Stimulated activated naive CD8-positive, alpha-beta T cell treated with anti-CD3 and anti-CD28 coated beads, Interleukin-15, Interleukin-2, amounts not matched to agents 100 ng/mL and 50 ng/mL, for 24 hours (primary cell): Measurements from ENCODE around the gene BCAR3.

Experiments
- H3K27ac Mint-ChIP-seq: one replicate; pipeline ENCODE4 v1.8.0; 2021; ENCODE audit warnings: mild to moderate bottlenecking, mixed read lengths
- H3K27me3 Mint-ChIP-seq: one replicate; pipeline ENCODE4 v1.8.0; 2021; ENCODE audit warnings: mixed read lengths
- H3K36me3 Mint-ChIP-seq: one replicate; pipeline ENCODE4 v1.8.0; 2021; ENCODE audit warnings: low read depth, mixed read lengths
- H3K4me1 Mint-ChIP-seq: one replicate; pipeline ENCODE4 v1.8.0; 2021; ENCODE audit warnings: low read depth, mixed read lengths
- H3K4me3 Mint-ChIP-seq: one replicate; pipeline ENCODE4 v1.8.0; 2021; ENCODE audit warnings: mild to moderate bottlenecking, mixed read lengths
- H3K9me3 Mint-ChIP-seq: one replicate; pipeline ENCODE4 v1.8.0; 2021; ENCODE audit warnings: mixed read lengths

The BCAR3 gene

GRCh38 chr1:93616221-93616995 lies 65.2 kb downstream of the BCAR3 start:
- no peak overlapping the region for H3K4me3 Mint-ChIP-seq
- H3K4me1 Mint-ChIP-seq = peaks cover 38% of the 10 kb centered on the region
- no peaks in the 10 kb centered on the region for H3K36me3 Mint-ChIP-seq
- H3K9me3 Mint-ChIP-seq = no peaks in the 10 kb centered on the region
- peak overlapping the region; percentile 36 for H3K27ac Mint-ChIP-seq
- no peaks in the 10 kb centered on the region for H3K27me3 Mint-ChIP-seq

- Mint-ChIP-seq H3K4me1 (peaks cover 43% of the 10 kb centered on the region), H3K27me3 (no peaks in the 10 kb centered on the region), H3K27ac (peak overlapping the region; percentile 94), H3K36me3 (no peaks in the 10 kb centered on the region), H3K9me3 (no peaks in the 10 kb centered on the region), H3K4me3 (peak overlapping the region; percentile 62)
Observed at GRCh38 chr1:93615582-93616150, 66.0 kb downstream of the BCAR3 start.

GRCh38 chr1:93614986-93615581 lies 66.6 kb downstream of the BCAR3 start:
- peak overlapping the region; percentile 94 for H3K27ac Mint-ChIP-seq
- H3K4me3 Mint-ChIP-seq = peak overlapping the region; percentile 62
- no peaks in the 10 kb centered on the region for H3K9me3 Mint-ChIP-seq
- no peaks in the 10 kb centered on the region for H3K36me3 Mint-ChIP-seq
- H3K27me3 Mint-ChIP-seq = no peaks in the 10 kb centered on the region
- peaks cover 43% of the 10 kb centered on the region for H3K4me1 Mint-ChIP-seq

GRCh38 chr1:93614541-93614940 lies 67.1 kb downstream of the BCAR3 start:
- peaks cover 46% of the 10 kb centered on the region for H3K4me1 Mint-ChIP-seq
- H3K27me3 Mint-ChIP-seq = no peaks in the 10 kb centered on the region
- H3K4me3 Mint-ChIP-seq = no peak overlapping the region
- no peaks in the 10 kb centered on the region for H3K36me3 Mint-ChIP-seq
- H3K27ac Mint-ChIP-seq = no peak overlapping the region
- no peaks in the 10 kb centered on the region for H3K9me3 Mint-ChIP-seq

- H3K4me1 Mint-ChIP-seq = peaks cover 53% of the 10 kb centered on the region
- no peaks in the 10 kb centered on the region for H3K36me3 Mint-ChIP-seq
- H3K27me3 Mint-ChIP-seq = no peaks in the 10 kb centered on the region
- H3K27ac Mint-ChIP-seq = no peak overlapping the region
- H3K4me3 Mint-ChIP-seq = no peak overlapping the region
- H3K9me3 Mint-ChIP-seq = no peaks in the 10 kb centered on the region
Observed at GRCh38 chr1:93613898-93614297, 67.7 kb downstream of the BCAR3 start.

- no peaks in the 10 kb centered on the region for H3K9me3 Mint-ChIP-seq
- no peak overlapping the region for H3K4me3 Mint-ChIP-seq
- H3K4me1 Mint-ChIP-seq = peaks cover 67% of the 10 kb centered on the region
- H3K27me3 Mint-ChIP-seq = no peaks in the 10 kb centered on the region
- no peak overlapping the region for H3K27ac Mint-ChIP-seq
- H3K36me3 Mint-ChIP-seq = no peaks in the 10 kb centered on the region
Observed at GRCh38 chr1:93612510-93612909, 69.1 kb downstream of the BCAR3 start.

- Mint-ChIP-seq H3K36me3 (no peaks in the 10 kb centered on the region), H3K9me3 (no peaks in the 10 kb centered on the region), H3K4me3 (no peak overlapping the region), H3K27me3 (no peaks in the 10 kb centered on the region), H3K4me1 (peaks cover 72% of the 10 kb centered on the region), H3K27ac (no peak overlapping the region)
Observed at GRCh38 chr1:93611668-93612067, 70.0 kb downstream of the BCAR3 start.

GRCh38 chr1:93609536-93609935 lies 72.1 kb downstream of the BCAR3 start:
- Mint-ChIP-seq H3K4me1 (peaks cover 66% of the 10 kb centered on the region), H3K4me3 (no peak overlapping the region), H3K27ac (no peak overlapping the region), H3K27me3 (peaks cover 9% of the 10 kb centered on the region), H3K9me3 (no peaks in the 10 kb centered on the region), H3K36me3 (no peaks in the 10 kb centered on the region)

GRCh38 chr1:93608187-93609109 lies 73.2 kb downstream of the BCAR3 start:
- peak overlapping the region; percentile 62 for H3K4me3 Mint-ChIP-seq
- peaks cover 58% of the 10 kb centered on the region for H3K4me1 Mint-ChIP-seq
- H3K27ac Mint-ChIP-seq = peak overlapping the region; percentile 85
- no peaks in the 10 kb centered on the region for H3K36me3 Mint-ChIP-seq
- no peaks in the 10 kb centered on the region for H3K9me3 Mint-ChIP-seq
- peaks cover 12% of the 10 kb centered on the region for H3K27me3 Mint-ChIP-seq

- Mint-ChIP-seq H3K4me3 (no peak overlapping the region), H3K27me3 (peaks cover 12% of the 10 kb centered on the region), H3K4me1 (peaks cover 58% of the 10 kb centered on the region), H3K27ac (peak overlapping the region; percentile 85), H3K9me3 (no peaks in the 10 kb centered on the region), H3K36me3 (no peaks in the 10 kb centered on the region)
Observed at GRCh38 chr1:93607814-93608186, 73.8 kb downstream of the BCAR3 start.

GRCh38 chr1:93605812-93606512 lies 75.7 kb downstream of the BCAR3 start:
- Mint-ChIP-seq H3K27me3 (peaks cover 12% of the 10 kb centered on the region), H3K4me1 (peaks cover 49% of the 10 kb centered on the region), H3K9me3 (no peaks in the 10 kb centered on the region), H3K4me3 (no peak overlapping the region), H3K27ac (no peak overlapping the region), H3K36me3 (no peaks in the 10 kb centered on the region)

GRCh38 chr1:93605026-93605568 lies 76.5 kb downstream of the BCAR3 start:
- Mint-ChIP-seq H3K9me3 (no peaks in the 10 kb centered on the region), H3K27me3 (peaks cover 12% of the 10 kb centered on the region), H3K27ac (no peak overlapping the region), H3K4me3 (no peak overlapping the region), H3K36me3 (no peaks in the 10 kb centered on the region), H3K4me1 (peaks cover 47% of the 10 kb centered on the region)

- Mint-ChIP-seq H3K9me3 (no peaks in the 10 kb centered on the region), H3K27me3 (peaks cover 12% of the 10 kb centered on the region), H3K4me1 (peaks cover 42% of the 10 kb centered on the region), H3K27ac (no peak overlapping the region), H3K36me3 (no peaks in the 10 kb centered on the region), H3K4me3 (no peak overlapping the region)
Observed at GRCh38 chr1:93604411-93604810, 77.2 kb downstream of the BCAR3 start.

GRCh38 chr1:93603601-93604000 lies 78.0 kb downstream of the BCAR3 start:
- Mint-ChIP-seq H3K27me3 (peaks cover 12% of the 10 kb centered on the region), H3K36me3 (no peaks in the 10 kb centered on the region), H3K4me1 (peaks cover 34% of the 10 kb centered on the region), H3K9me3 (no peaks in the 10 kb centered on the region), H3K27ac (no peak overlapping the region), H3K4me3 (no peak overlapping the region)
